B cell (primary cell): ENCODE measurements around the gene TNFSF8.

Experiments used
- EZH2 ChIP-seq: IDR thresholded peaks from 2 replicates; pipeline ENCODE4 v1.6.1; 2012; ENCODE audit warnings: borderline replicate concordance, low read depth, mild to moderate bottlenecking, moderate library complexity, low read length; ENCODE audit not compliant: insufficient read depth, poor library complexity, severe bottlenecking
- TF ChIP-seq, protein P1 (sequence below): fragments of 200-600 bp; IDR thresholded peaks from one replicate; pipeline ENCODE4 v1.8.0; 2022; ENCODE audit warnings: antibody characterized with exemption, mild to moderate bottlenecking

DNA sequence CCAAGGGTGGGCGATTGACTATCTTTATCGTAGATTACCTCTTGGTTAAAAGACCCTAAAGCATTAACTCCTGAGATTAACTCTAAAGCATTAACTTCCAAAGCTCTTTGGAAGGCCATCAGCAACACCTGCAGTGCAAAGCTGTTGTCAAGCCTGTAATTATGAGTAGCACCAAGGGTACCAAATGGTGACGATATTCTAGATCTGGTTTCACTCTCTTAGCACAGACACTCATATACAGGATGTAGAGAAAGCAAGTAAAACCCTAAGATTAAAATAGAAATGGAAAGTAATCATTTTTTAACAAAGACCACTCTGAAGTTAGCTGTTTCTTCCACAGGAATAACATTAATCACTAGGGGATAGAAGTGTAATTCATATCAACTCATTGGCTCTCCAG, 29.9 kb upstream of the TNFSF8 start:
- TF ChIP-seq, protein P1, sequence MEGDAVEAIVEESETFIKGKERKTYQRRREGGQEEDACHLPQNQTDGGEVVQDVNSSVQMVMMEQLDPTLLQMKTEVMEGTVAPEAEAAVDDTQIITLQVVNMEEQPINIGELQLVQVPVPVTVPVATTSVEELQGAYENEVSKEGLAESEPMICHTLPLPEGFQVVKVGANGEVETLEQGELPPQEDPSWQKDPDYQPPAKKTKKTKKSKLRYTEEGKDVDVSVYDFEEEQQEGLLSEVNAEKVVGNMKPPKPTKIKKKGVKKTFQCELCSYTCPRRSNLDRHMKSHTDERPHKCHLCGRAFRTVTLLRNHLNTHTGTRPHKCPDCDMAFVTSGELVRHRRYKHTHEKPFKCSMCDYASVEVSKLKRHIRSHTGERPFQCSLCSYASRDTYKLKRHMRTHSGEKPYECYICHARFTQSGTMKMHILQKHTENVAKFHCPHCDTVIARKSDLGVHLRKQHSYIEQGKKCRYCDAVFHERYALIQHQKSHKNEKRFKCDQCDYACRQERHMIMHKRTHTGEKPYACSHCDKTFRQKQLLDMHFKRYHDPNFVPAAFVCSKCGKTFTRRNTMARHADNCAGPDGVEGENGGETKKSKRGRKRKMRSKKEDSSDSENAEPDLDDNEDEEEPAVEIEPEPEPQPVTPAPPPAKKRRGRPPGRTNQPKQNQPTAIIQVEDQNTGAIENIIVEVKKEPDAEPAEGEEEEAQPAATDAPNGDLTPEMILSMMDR: no peak
- no peak for TF ChIP-seq EZH2
